MCF 10A (cell line): ENCODE data around the gene RAET1E. TPM values are rescaled to one million over a fixed set of nuclear protein-coding genes. Genes with fewer than 3 reads are reported as not detected.

Experiments used
- BruUV-seq: library from RNA; stranded (reverse); fragments of 400-500 nt; replicated peaks from 2 replicates; lab custom pipeline; 2021; lab: Mats Ljungman, UMichigan
- CTCF ChIA-PET: fragments of 300-600 bp; sonication (Branson Sonifier 250); formaldehyde crosslinking; extraction: SDS; loops from one replicate; lab custom pipeline; 2021; ENCODE audit warnings: antibody characterized with exemption, inconsistent platforms; lab: Yijun Ruan, JAX
- POLR2A ChIA-PET: fragments of 300-600, 350-650 bp; sonication (Branson Sonifier 250); formaldehyde crosslinking; extraction: SDS; loops from one replicate; lab custom pipeline; 2020; ENCODE audit warnings: antibody characterized with exemption, inconsistent platforms; lab: Yijun Ruan, JAX
- DNase-seq: peaks from one replicate; pipeline ENCODE4 v3.0.0-alpha.2; 2018; ENCODE audit not compliant: unreplicated experiment
- H3K27ac Mint-ChIP-seq: one replicate; pipeline ENCODE4 v1.8.0; 2022; ENCODE audit warnings: mild to moderate bottlenecking, low read depth, mixed read lengths; ENCODE audit not compliant: unreplicated experiment
- H3K27me3 Mint-ChIP-seq: one replicate; pipeline ENCODE4 v1.8.0; 2022; ENCODE audit warnings: mixed read lengths; ENCODE audit not compliant: insufficient read depth, unreplicated experiment
- H3K36me3 Mint-ChIP-seq: one replicate; pipeline ENCODE4 v1.8.0; 2022; ENCODE audit warnings: mild to moderate bottlenecking, moderate library complexity, mixed read lengths; ENCODE audit not compliant: insufficient read depth, unreplicated experiment
- H3K4me1 Mint-ChIP-seq: one replicate; pipeline ENCODE4 v1.8.0; 2022; ENCODE audit warnings: mixed read lengths; ENCODE audit not compliant: insufficient read depth, unreplicated experiment
- H3K4me3 Mint-ChIP-seq: one replicate; pipeline ENCODE4 v1.8.0; 2022; ENCODE audit warnings: mild to moderate bottlenecking, moderate library complexity, mixed read lengths; ENCODE audit not compliant: unreplicated experiment
- H3K9me3 Mint-ChIP-seq: one replicate; pipeline ENCODE4 v1.8.0; 2022; ENCODE audit warnings: mixed read lengths; ENCODE audit not compliant: unreplicated experiment
- CTCF ChIP-seq: fragments of 200-600 bp; IDR thresholded peaks from one replicate; pipeline ENCODE4 v1.8.0; 2022; ENCODE audit warnings: antibody characterized with exemption, mild to moderate bottlenecking; ENCODE audit not compliant: unreplicated experiment
- intact Hi-C: fragments of 100-400 bp; cut with micrococcal nuclease; formaldehyde crosslinking; loops from 2 replicates; pipeline ENCODE4 v1.14.1; 2022
- total RNA-seq: library from RNA; stranded (reverse); gene quantifications from 2 replicates; pipeline ENCODE4 v1.2.3, GENCODE V29; 2022

Gene RAET1E
- total RNA-seq, 1 experiment from 2014 or later = 37.6 TPM

GRCh38 chr6:149942461-149942829 is 44.5 kb upstream of the RAET1E start:
- Mint-ChIP-seq H3K4me3 (peak overlapping the region; percentile 81), H3K9me3 (no peaks in the 10 kb centered on the region), H3K27ac (no peak overlapping the region), H3K27me3 (peaks cover 10% of the 10 kb centered on the region), H3K36me3 (peaks cover 6% of the 10 kb centered on the region), H3K4me1 (peaks cover 11% of the 10 kb centered on the region)
- BruUV-seq = no TSS peak
- no peak for DNase-seq
- ChIA-PET POLR2A (no interaction called here), CTCF (interaction anchor here (1.3 kb wide), 1 partner anchor 108 kb away, joined by 3 read pairs; no protein-coding TSS in a partner anchor)
- intact Hi-C loops = no loop called here
- TF ChIP-seq CTCF = no peak

- POLR2A ChIA-PET = no interaction called here
- peak; percentile 96 for DNase-seq
- no peak for TF ChIP-seq CTCF
- Mint-ChIP-seq H3K4me1 (peaks cover 11% of the 10 kb centered on the region), H3K27ac (no peak within 1 kb of the TSS), H3K4me3 (peak within 1 kb of the TSS; percentile 81), H3K36me3 (peaks cover 4% of the 10 kb centered on the region), H3K27me3 (peaks cover 10% of the 10 kb centered on the region), H3K9me3 (no peaks in the 10 kb centered on the region)
- TSS peak; percentile 42 for BruUV-seq
- CTCF ChIA-PET = interaction anchor here (0.6 to 1.3 kb wide), 2 partner anchors 75 to 127 kb away, joined by 3 to 5 read pairs; no protein-coding TSS in a partner anchor
- intact Hi-C loops = no loop called here
These were observed 43.9 kb upstream of the RAET1E start, which contains the start of gene ULBP2 for GRCh38 chr6:149941583-149942460. ULBP2 (plus strand) TSS chr6:149942014; CDS start chr6:149942073, 59 bp downstream.

GRCh38 chr6:149940672-149940982 is 42.7 kb upstream of the RAET1E start:
- no peak for TF ChIP-seq CTCF
- peaks cover 10% of the 10 kb centered on the region for H3K27me3 Mint-ChIP-seq
- H3K27ac Mint-ChIP-seq = no peak overlapping the region
- peaks cover 11% of the 10 kb centered on the region for H3K4me1 Mint-ChIP-seq
- H3K4me3 Mint-ChIP-seq = no peak overlapping the region
- intact Hi-C loops = no loop called here
- ChIA-PET POLR2A (no interaction called here), CTCF (interaction anchor here (0.6 to 1.3 kb wide), 2 partner anchors 21 to 76 kb away, joined by 3 to 5 read pairs; no protein-coding TSS in a partner anchor)
- no peak for DNase-seq
- H3K9me3 Mint-ChIP-seq = no peaks in the 10 kb centered on the region
- H3K36me3 Mint-ChIP-seq = no peaks in the 10 kb centered on the region
- BruUV-seq = no TSS peak

GRCh38 chr6:149939909-149940671 is 42.2 kb upstream of the RAET1E start:
- POLR2A ChIA-PET = no interaction called here
- Mint-ChIP-seq H3K9me3 (no peaks in the 10 kb centered on the region), H3K36me3 (no peaks in the 10 kb centered on the region), H3K4me1 (peaks cover 15% of the 10 kb centered on the region), H3K27me3 (peaks cover 10% of the 10 kb centered on the region), H3K4me3 (no peak overlapping the region), H3K27ac (no peak overlapping the region)
- no peak for TF ChIP-seq CTCF
- intact Hi-C loops = loop anchor here (5.0 kb wide), 1 partner anchor 397 kb away; no protein-coding TSS in a partner anchor
- no peak for DNase-seq
- CTCF ChIA-PET = interaction anchor here (0.6 to 1.3 kb wide), 2 partner anchors 22 to 77 kb away, joined by 3 to 5 read pairs; no protein-coding TSS in a partner anchor
- BruUV-seq = no TSS peak
